ENCODE measurements around the gene LSP1.

The LSP1 gene

GRCh38 chr11:1920128-1920908 is 67.4 kb downstream of the LSP1 start:
- no peak overlapping the region for H3K4me3 Mint-ChIP-seq
- H3K27me3 Mint-ChIP-seq (ENCODE audit: low read depth): no peaks in the 10 kb centered on the region
- peaks cover 4% of the 10 kb centered on the region for H3K4me1 Mint-ChIP-seq (ENCODE audit: low read depth)
- H3K27ac Mint-ChIP-seq: no peak overlapping the region
- H3K36me3 Mint-ChIP-seq (ENCODE audit: low read depth): peaks cover 2% of the 10 kb centered on the region
- H3K9me3 Mint-ChIP-seq: no peaks in the 10 kb centered on the region

- Mint-ChIP-seq H3K36me3 (ENCODE audit: low read depth) (no peaks in the 10 kb centered on the region), H3K27me3 (ENCODE audit: low read depth) (no peaks in the 10 kb centered on the region), H3K9me3 (no peaks in the 10 kb centered on the region), H3K4me1 (ENCODE audit: low read depth) (peaks cover 1% of the 10 kb centered on the region), H3K4me3 (no peak overlapping the region), H3K27ac (no peak overlapping the region)
These were observed 68.2 kb downstream of the LSP1 start for GRCh38 chr11:1920909-1921573.

- Mint-ChIP-seq H3K27ac (no peak overlapping the region), H3K36me3 (ENCODE audit: low read depth) (no peaks in the 10 kb centered on the region), H3K9me3 (no peaks in the 10 kb centered on the region)
These were observed 68.8 kb downstream of the LSP1 start for GRCh38 chr11:1921574-1922141.

GRCh38 chr11:1922481-1923081 is 69.7 kb downstream of the LSP1 start:
- no peaks in the 10 kb centered on the region for H3K27me3 Mint-ChIP-seq (ENCODE audit: low read depth)
- no peak overlapping the region for H3K27ac Mint-ChIP-seq
- no peaks in the 10 kb centered on the region for H3K36me3 Mint-ChIP-seq (ENCODE audit: low read depth)

More at GRCh38 chr11:1921574-1922141, 68.8 kb downstream of the LSP1 start:
- peaks cover 1% of the 10 kb centered on the region for H3K4me1 Mint-ChIP-seq (ENCODE audit: low read depth)
- no peak overlapping the region for H3K4me3 Mint-ChIP-seq
- H3K27me3 Mint-ChIP-seq (ENCODE audit: low read depth): no peaks in the 10 kb centered on the region

GRCh38 chr11:1923201-1923956 is 70.5 kb downstream of the LSP1 start:
- H3K27ac Mint-ChIP-seq: no peak overlapping the region
- no peaks in the 10 kb centered on the region for H3K27me3 Mint-ChIP-seq (ENCODE audit: low read depth)
- H3K36me3 Mint-ChIP-seq (ENCODE audit: low read depth): no peaks in the 10 kb centered on the region
- H3K4me1 Mint-ChIP-seq (ENCODE audit: low read depth): peaks cover 1% of the 10 kb centered on the region
- H3K9me3 Mint-ChIP-seq: no peaks in the 10 kb centered on the region
- no peak overlapping the region for H3K4me3 Mint-ChIP-seq

More at GRCh38 chr11:1922481-1923081, 69.7 kb downstream of the LSP1 start:
- no peak overlapping the region for H3K4me3 Mint-ChIP-seq
- no peaks in the 10 kb centered on the region for H3K9me3 Mint-ChIP-seq
- peaks cover 1% of the 10 kb centered on the region for H3K4me1 Mint-ChIP-seq (ENCODE audit: low read depth)

GRCh38 chr11:1924181-1924580 is 71.3 kb downstream of the LSP1 start:
- Mint-ChIP-seq H3K9me3 (no peaks in the 10 kb centered on the region), H3K4me3 (no peak overlapping the region), H3K27ac (no peak overlapping the region), H3K4me1 (ENCODE audit: low read depth) (peaks cover 1% of the 10 kb centered on the region), H3K36me3 (ENCODE audit: low read depth) (no peaks in the 10 kb centered on the region), H3K27me3 (ENCODE audit: low read depth) (no peaks in the 10 kb centered on the region)

GRCh38 chr11:1924646-1925372 is 71.9 kb downstream of the LSP1 start:
- no peaks in the 10 kb centered on the region for H3K36me3 Mint-ChIP-seq (ENCODE audit: low read depth)
- no peak overlapping the region for H3K4me3 Mint-ChIP-seq
- no peak overlapping the region for H3K27ac Mint-ChIP-seq
- H3K9me3 Mint-ChIP-seq: no peaks in the 10 kb centered on the region
- H3K27me3 Mint-ChIP-seq (ENCODE audit: low read depth): no peaks in the 10 kb centered on the region
- peaks cover 1% of the 10 kb centered on the region for H3K4me1 Mint-ChIP-seq (ENCODE audit: low read depth)

GRCh38 chr11:1925373-1926155 is 72.7 kb downstream of the LSP1 start:
- Mint-ChIP-seq H3K4me3 (no peak overlapping the region), H3K36me3 (ENCODE audit: low read depth) (no peaks in the 10 kb centered on the region), H3K9me3 (no peaks in the 10 kb centered on the region), H3K4me1 (ENCODE audit: low read depth) (peaks cover 1% of the 10 kb centered on the region), H3K27me3 (ENCODE audit: low read depth) (no peaks in the 10 kb centered on the region), H3K27ac (no peak overlapping the region)

- Mint-ChIP-seq H3K4me3 (no peak overlapping the region), H3K9me3 (no peaks in the 10 kb centered on the region), H3K27me3 (ENCODE audit: low read depth) (peaks cover under 1% of the 10 kb centered on the region), H3K4me1 (ENCODE audit: low read depth) (peaks cover 1% of the 10 kb centered on the region), H3K36me3 (ENCODE audit: low read depth) (no peaks in the 10 kb centered on the region), H3K27ac (no peak overlapping the region)
These were observed 73.5 kb downstream of the LSP1 start for GRCh38 chr11:1926156-1927025.

GRCh38 chr11:1927026-1927847 is 74.4 kb downstream of the LSP1 start:
- no peak overlapping the region for H3K27ac Mint-ChIP-seq

GRCh38 chr11:1927848-1928469 is 75.1 kb downstream of the LSP1 start:
- Mint-ChIP-seq H3K36me3 (ENCODE audit: low read depth) (no peaks in the 10 kb centered on the region), H3K9me3 (no peaks in the 10 kb centered on the region), H3K4me3 (no peak overlapping the region), H3K27ac (no peak overlapping the region), H3K27me3 (ENCODE audit: low read depth) (peaks cover 4% of the 10 kb centered on the region), H3K4me1 (ENCODE audit: low read depth) (no peaks in the 10 kb centered on the region)

More at GRCh38 chr11:1927026-1927847, 74.4 kb downstream of the LSP1 start:
- no peaks in the 10 kb centered on the region for H3K36me3 Mint-ChIP-seq (ENCODE audit: low read depth)
- no peaks in the 10 kb centered on the region for H3K9me3 Mint-ChIP-seq
- peaks cover 4% of the 10 kb centered on the region for H3K27me3 Mint-ChIP-seq (ENCODE audit: low read depth)
- H3K4me1 Mint-ChIP-seq (ENCODE audit: low read depth): peaks cover 1% of the 10 kb centered on the region
- H3K4me3 Mint-ChIP-seq: no peak overlapping the region

Measured in T-helper 1 cell treated with Interleukin-12 subunit alpha and Interleukin-12 subunit beta and Interleukin-4 antibody, amounts not matched to agents 30 μg/mL and 1 μg/mL, for 36 hours (primary cell).